Measurements from ENCODE around the gene GRAMD4. TPM values are rescaled to one million over a fixed set of nuclear protein-coding genes. Genes with fewer than 3 reads are reported as not detected.
A peak's percentile ranks its signal among the peaks of the same experiment; 100 is the strongest.

GRAMD4 gene
- total and polyA plus RNA-seq, 2 donors (not counting 1 experiment from before 2014, with no cell fraction given): 17.0 to 88.1 TPM

DNA sequence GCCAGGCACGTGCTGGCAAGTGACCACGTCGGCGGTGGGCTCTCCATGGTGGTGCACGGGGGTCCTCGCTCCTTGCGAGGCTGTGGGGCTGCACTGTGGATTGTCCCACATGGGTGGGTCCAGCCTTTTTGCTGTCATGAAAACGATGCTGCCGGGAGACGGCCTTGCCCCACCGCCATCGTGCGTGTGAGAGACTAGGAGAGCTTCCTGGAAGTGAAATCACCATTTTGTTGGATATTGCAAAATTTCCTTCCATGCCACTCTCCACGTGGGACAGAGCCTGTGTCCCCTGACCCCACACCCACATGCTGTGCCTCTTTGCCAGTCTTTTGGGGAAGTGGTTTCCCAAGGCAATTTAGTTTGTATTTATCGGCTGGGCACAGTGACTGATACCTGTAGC, 18.2 kb upstream of the GRAMD4 start:
- intact Hi-C loops (cut with micrococcal nuclease): no loop called here
- Histone ChIP-seq H3K79me2 (ENCODE audit: control insufficient read depth, insufficient read depth, low read length) (peaks cover 77% of the 10 kb centered on the region), H3K27ac (ENCODE audit: low read length in 2 of 2) (no peak overlapping the region), H2AFZ (ENCODE audit: insufficient read depth, low read depth, low read length, poor library complexity, severe bottlenecking) (no peak overlapping the region), H3K4me3 (ENCODE audit: control extremely low read depth in 1 of 5, extremely low read depth in 1 of 5, insufficient read depth in 1 of 5, low read depth in 2 of 5, low read length in 4 of 5) (no peak overlapping the region), H3K36me3 (replicated peaks in 1 of 2; ENCODE audit: control extremely low read depth in 1 of 2, control insufficient read depth in 1 of 2, extremely low read depth in 1 of 2, insufficient read depth in 2 of 2, low read length in 1 of 2) (no peaks in the 10 kb centered on the region), H3K27me3 (replicated peaks in 1 of 4; ENCODE audit: control extremely low read depth in 1 of 4, control insufficient read depth in 3 of 4, insufficient read depth in 4 of 4, low read length in 3 of 4) (no peaks in the 10 kb centered on the region), H3K4me2 (replicated peaks; ENCODE audit: low read depth, low read length, poor library complexity, severe bottlenecking) (no peak overlapping the region), H3K9ac (ENCODE audit: low read length) (no peak overlapping the region), H3K9me3 (ENCODE audit: control extremely low read depth in 1 of 3, control insufficient read depth in 2 of 3, insufficient read depth in 1 of 3, low read length in 2 of 3) (no peaks in the 10 kb centered on the region), H3K4me1 (ENCODE audit: control insufficient read depth in 2 of 2, insufficient read depth in 2 of 2, low read length in 2 of 2) (peaks cover 15 to 30% of the 10 kb centered on the region in 2 donors), H4K20me1 (ENCODE audit: control insufficient read depth, insufficient read depth, low read length, poor library complexity, severe bottlenecking) (peaks cover 42% of the 10 kb centered on the region)
- peaks cover 45% of the 10 kb centered on the region for H3K4me1 Mint-ChIP-seq
- no peak overlapping the region for H3K27ac Mint-ChIP-seq
- H3K27me3 Mint-ChIP-seq: no peaks in the 10 kb centered on the region
- POLR2A ChIA-PET: no interaction called here
- 93% methylated on average over 14 of the region's 15 CpGs for WGBS (ENCODE audit: insufficient coverage)
- H3K9me3 Mint-ChIP-seq (ENCODE audit: insufficient read depth): peaks cover 4% of the 10 kb centered on the region
- TF ChIP-seq, protein P1, sequence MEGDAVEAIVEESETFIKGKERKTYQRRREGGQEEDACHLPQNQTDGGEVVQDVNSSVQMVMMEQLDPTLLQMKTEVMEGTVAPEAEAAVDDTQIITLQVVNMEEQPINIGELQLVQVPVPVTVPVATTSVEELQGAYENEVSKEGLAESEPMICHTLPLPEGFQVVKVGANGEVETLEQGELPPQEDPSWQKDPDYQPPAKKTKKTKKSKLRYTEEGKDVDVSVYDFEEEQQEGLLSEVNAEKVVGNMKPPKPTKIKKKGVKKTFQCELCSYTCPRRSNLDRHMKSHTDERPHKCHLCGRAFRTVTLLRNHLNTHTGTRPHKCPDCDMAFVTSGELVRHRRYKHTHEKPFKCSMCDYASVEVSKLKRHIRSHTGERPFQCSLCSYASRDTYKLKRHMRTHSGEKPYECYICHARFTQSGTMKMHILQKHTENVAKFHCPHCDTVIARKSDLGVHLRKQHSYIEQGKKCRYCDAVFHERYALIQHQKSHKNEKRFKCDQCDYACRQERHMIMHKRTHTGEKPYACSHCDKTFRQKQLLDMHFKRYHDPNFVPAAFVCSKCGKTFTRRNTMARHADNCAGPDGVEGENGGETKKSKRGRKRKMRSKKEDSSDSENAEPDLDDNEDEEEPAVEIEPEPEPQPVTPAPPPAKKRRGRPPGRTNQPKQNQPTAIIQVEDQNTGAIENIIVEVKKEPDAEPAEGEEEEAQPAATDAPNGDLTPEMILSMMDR (IDR thresholded peaks at IDR 0.05): no peak
- no peak for TF ChIP-seq EZH2 (IDR thresholded peaks at IDR 0.05; ENCODE audit: borderline replicate concordance, insufficient read depth, low read depth, low read length, poor library complexity, severe bottlenecking)
- no peak for DNase-seq
- CTCF ChIA-PET: interaction anchor here (0.7 to 0.9 kb wide), 2 partner anchors 39 to 157 kb away, joined by 3 to 4 read pairs; no protein-coding TSS in a partner anchor
- H3K4me3 Mint-ChIP-seq: no peak overlapping the region
- no peak for ATAC-seq (ENCODE audit: low read depth)

GRCh38 chr22:46604306-46604690, 15.9 kb upstream of the GRAMD4 start:
- no peaks in the 10 kb centered on the region for H3K27me3 Mint-ChIP-seq
- H3K4me3 ChIP-seq (ENCODE audit: control extremely low read depth in 1 of 5, extremely low read depth in 1 of 5, insufficient read depth in 1 of 5, low read depth in 2 of 5, low read length in 4 of 5): no peak overlapping the region

More at GRCh38 chr22:46604306-46604690, 15.9 kb upstream of the GRAMD4 start:
- Mint-ChIP-seq H3K9me3 (ENCODE audit: insufficient read depth) (peaks cover 4% of the 10 kb centered on the region), H3K4me3 (peak overlapping the region; percentile 56), H3K4me1 (peaks cover 36% of the 10 kb centered on the region), H3K27ac (peak overlapping the region; percentile 1)
- CTCF ChIA-PET: no interaction called here
- Histone ChIP-seq H3K4me2 (replicated peaks; ENCODE audit: low read depth, low read length, poor library complexity, severe bottlenecking) (peak overlapping the region; percentile 55), H3K9ac (ENCODE audit: low read length) (peak overlapping the region; percentile 44), H3K27ac (ENCODE audit: low read length in 2 of 2) (no peak overlapping the region), H3K9me3 (ENCODE audit: control extremely low read depth in 1 of 3, control insufficient read depth in 2 of 3, insufficient read depth in 1 of 3, low read length in 2 of 3) (no peaks in the 10 kb centered on the region), H2AFZ (ENCODE audit: insufficient read depth, low read depth, low read length, poor library complexity, severe bottlenecking) (no peak overlapping the region), H3K79me2 (ENCODE audit: control insufficient read depth, insufficient read depth, low read length) (peaks cover 83% of the 10 kb centered on the region), H3K27me3 (replicated peaks in 1 of 4; ENCODE audit: control extremely low read depth in 1 of 4, control insufficient read depth in 3 of 4, insufficient read depth in 4 of 4, low read length in 3 of 4) (no peaks in the 10 kb centered on the region), H4K20me1 (ENCODE audit: control insufficient read depth, insufficient read depth, low read length, poor library complexity, severe bottlenecking) (peaks cover 51% of the 10 kb centered on the region), H3K4me1 (ENCODE audit: control insufficient read depth in 2 of 2, insufficient read depth in 2 of 2, low read length in 2 of 2) (peaks cover 15 to 30% of the 10 kb centered on the region in 2 donors), H3K36me3 (replicated peaks in 1 of 2; ENCODE audit: control extremely low read depth in 1 of 2, control insufficient read depth in 1 of 2, extremely low read depth in 1 of 2, insufficient read depth in 2 of 2, low read length in 1 of 2) (no peaks in the 10 kb centered on the region)
- WGBS (ENCODE audit: insufficient coverage): 2% methylated on average over 7 of the region's 8 CpGs
- POLR2A ChIA-PET: no interaction called here
- DNase-seq (no peak), ATAC-seq (ENCODE audit: low read depth) (peak; percentile 52)
- no peak for TF ChIP-seq EZH2 (IDR thresholded peaks at IDR 0.05; ENCODE audit: borderline replicate concordance, insufficient read depth, low read depth, low read length, poor library complexity, severe bottlenecking)
- TF ChIP-seq, protein P1 (IDR thresholded peaks at IDR 0.05): no peak
- intact Hi-C loops (cut with micrococcal nuclease): no loop called here

Data from B cell (primary cell).